Glutamatergic neuron (in vitro differentiated cells): ENCODE data around the gene LRRIQ4. TPM values are rescaled to one million over a fixed set of nuclear protein-coding genes. Genes with fewer than 3 reads are reported as not detected.

Experiments used
- DNase-seq: peaks from one replicate; pipeline ENCODE4 v3.0.0; 2022
- H3K27ac Mint-ChIP-seq: one replicate; pipeline ENCODE4 v1.8.0; 2020; ENCODE audit warnings: mild to moderate bottlenecking, mixed read lengths, inconsistent platforms; ENCODE audit not compliant: unreplicated experiment
- H3K27me3 Mint-ChIP-seq: one replicate; pipeline ENCODE4 v1.8.0; 2020; ENCODE audit warnings: mild to moderate bottlenecking, moderate library complexity, mixed read lengths, inconsistent platforms; ENCODE audit not compliant: unreplicated experiment
- H3K36me3 Mint-ChIP-seq: one replicate; pipeline ENCODE4 v1.8.0; 2020; ENCODE audit warnings: mild to moderate bottlenecking, mixed read lengths, inconsistent platforms; ENCODE audit not compliant: unreplicated experiment
- H3K4me1 Mint-ChIP-seq: one replicate; pipeline ENCODE4 v1.8.0; 2020; ENCODE audit warnings: mild to moderate bottlenecking, low read depth, mixed read lengths, inconsistent platforms; ENCODE audit not compliant: unreplicated experiment
- H3K4me3 Mint-ChIP-seq: one replicate; pipeline ENCODE4 v1.8.0; 2020; ENCODE audit warnings: mild to moderate bottlenecking, mixed read lengths, inconsistent platforms; ENCODE audit not compliant: unreplicated experiment
- H3K9me3 Mint-ChIP-seq: one replicate; pipeline ENCODE4 v1.8.0; 2020; ENCODE audit warnings: mild to moderate bottlenecking, moderate library complexity, mixed read lengths, inconsistent platforms; ENCODE audit not compliant: unreplicated experiment
- CTCF ChIP-seq: fragments of 200-600 bp; sonication (generic); IDR thresholded peaks from one replicate; pipeline ENCODE4 v1.5.0; 2021; ENCODE audit not compliant: partially characterized antibody, unreplicated experiment
- total RNA-seq: library from RNA; stranded (reverse); fragmentation: NEBNext Ultra II Directional; extraction: Animal tissue kit (Norgen Biotek cat#: 25700); gene quantifications from one replicate; pipeline ENCODE4 v1.2.1, GENCODE V29; 2021; ENCODE audit not compliant: unreplicated experiment

The LRRIQ4 gene
- total RNA-seq, 1 donor from 2014 or later = 0.29 TPM

GRCh38 chr3:169787791-169788190 is 24.9 kb upstream of the LRRIQ4 start:
- Mint-ChIP-seq H3K9me3 (no peaks in the 10 kb centered on the region), H3K27ac (no peak overlapping the region), H3K36me3 (no peaks in the 10 kb centered on the region), H3K4me3 (no peak overlapping the region), H3K27me3 (no peaks in the 10 kb centered on the region), H3K4me1 (no peaks in the 10 kb centered on the region)
- no peak for TF ChIP-seq CTCF
- no peak for DNase-seq

- no peaks in the 10 kb centered on the region for H3K9me3 Mint-ChIP-seq
- no peak for TF ChIP-seq CTCF
Measured at GRCh38 chr3:169790219-169790618, 22.5 kb upstream of the LRRIQ4 start.

GRCh38 chr3:169790687-169791429 is 21.8 kb upstream of the LRRIQ4 start:
- Mint-ChIP-seq H3K27ac (no peak overlapping the region), H3K27me3 (no peaks in the 10 kb centered on the region), H3K4me3 (no peak overlapping the region), H3K36me3 (no peaks in the 10 kb centered on the region), H3K4me1 (no peaks in the 10 kb centered on the region), H3K9me3 (no peaks in the 10 kb centered on the region)
- DNase-seq = no peak
- no peak for TF ChIP-seq CTCF

More at GRCh38 chr3:169790219-169790618, 22.5 kb upstream of the LRRIQ4 start:
- no peak for DNase-seq
- no peaks in the 10 kb centered on the region for H3K27me3 Mint-ChIP-seq
- no peak overlapping the region for H3K4me3 Mint-ChIP-seq
- H3K36me3 Mint-ChIP-seq = no peaks in the 10 kb centered on the region
- H3K27ac Mint-ChIP-seq = no peak overlapping the region
- H3K4me1 Mint-ChIP-seq = no peaks in the 10 kb centered on the region

- Mint-ChIP-seq H3K9me3 (no peaks in the 10 kb centered on the region), H3K27me3 (no peaks in the 10 kb centered on the region)
Measured at GRCh38 chr3:169792359-169792758, 20.3 kb upstream of the LRRIQ4 start.

More at GRCh38 chr3:169792359-169792758, 20.3 kb upstream of the LRRIQ4 start:
- no peak for TF ChIP-seq CTCF
- H3K4me1 Mint-ChIP-seq = no peaks in the 10 kb centered on the region
- H3K36me3 Mint-ChIP-seq = no peaks in the 10 kb centered on the region
- H3K27ac Mint-ChIP-seq = no peak overlapping the region
- DNase-seq = no peak
- no peak overlapping the region for H3K4me3 Mint-ChIP-seq
